SK-N-SH treated with all-trans-retinoic acid at 6 μM for 48 hours (cell line): ENCODE results near the gene CNTFR.

Experiments used
- ATAC-seq: fragments of 200-7000 bp; cut with Tn5 transposase; 3 replicates; pipeline ENCODE4 v1.9.1; 2020; ENCODE audit warnings: mild to moderate bottlenecking, moderate library complexity
- ARNTL ChIP-seq: fragments of 450-650 bp; formaldehyde crosslinking; IDR thresholded peaks from 2 replicates; pipeline ENCODE4 v1.5.0; 2020; ENCODE audit warnings: low read depth, mild to moderate bottlenecking, moderate library complexity, borderline replicate concordance
- ESRRG ChIP-seq: fragments of 250-450 bp; sonication (Bioruptor Pico); IDR thresholded peaks from 2 replicates; pipeline ENCODE4 v1.6.1; 2021; ENCODE audit warnings: mild to moderate bottlenecking
- GLIS3 ChIP-seq: fragments of 250-450 bp; sonication (Bioruptor Pico); IDR thresholded peaks from 2 replicates; pipeline ENCODE4 v1.5.0; 2020; ENCODE audit warnings: mild to moderate bottlenecking, moderate library complexity
- ISL1 ChIP-seq: fragments of 250-450 bp; sonication (Bioruptor Pico); IDR thresholded peaks from 2 replicates; pipeline ENCODE4 v2.1.2; 2022; ENCODE audit warnings: mild to moderate bottlenecking, moderate library complexity
- OSR1 ChIP-seq: fragments of 250-450 bp; sonication (Bioruptor Pico); IDR thresholded peaks from 2 replicates; pipeline ENCODE4 v1.8.0; 2022; ENCODE audit warnings: moderate library complexity, mild to moderate bottlenecking, inconsistent platforms
- RARB ChIP-seq: fragments of 250-450 bp; sonication (Bioruptor Pico); IDR thresholded peaks from 2 replicates; pipeline ENCODE4 v1.8.0; 2021; ENCODE audit warnings: mild to moderate bottlenecking, moderate library complexity
- SNAI2 ChIP-seq: fragments of 250-450 bp; sonication (Bioruptor Pico); IDR thresholded peaks from 2 replicates; pipeline ENCODE4 v1.5.0; 2020; ENCODE audit warnings: mild to moderate bottlenecking, moderate library complexity
- TCF4 ChIP-seq: fragments of 250-450 bp; sonication (Bioruptor Pico); IDR thresholded peaks from 2 replicates; pipeline ENCODE4 v1.8.0; 2021; ENCODE audit warnings: mild to moderate bottlenecking, moderate library complexity, borderline replicate concordance
- TOX ChIP-seq: fragments of 250-450 bp; sonication (Bioruptor Pico); IDR thresholded peaks from 2 replicates; pipeline ENCODE4 v1.8.0; 2021; ENCODE audit warnings: mild to moderate bottlenecking, moderate library complexity, borderline replicate concordance
- ZFP3 ChIP-seq: fragments of 250-450 bp; sonication (Bioruptor Pico); IDR thresholded peaks from 2 replicates; pipeline ENCODE4 v1.5.0; 2020; ENCODE audit warnings: mild to moderate bottlenecking, moderate library complexity
- ZFP30 ChIP-seq: fragments of 450-650 bp; formaldehyde crosslinking; IDR thresholded peaks from 2 replicates; pipeline ENCODE4 v1.5.0; 2022; ENCODE audit warnings: mild to moderate bottlenecking, moderate library complexity
- ZNF70 ChIP-seq: fragments of 450-650 bp; formaldehyde crosslinking; IDR thresholded peaks from 2 replicates; pipeline ENCODE4 v1.5.0; 2020; ENCODE audit warnings: mild to moderate bottlenecking, moderate library complexity
- ZNF8 ChIP-seq: fragments of 450-650 bp; formaldehyde crosslinking; IDR thresholded peaks from 2 replicates; pipeline ENCODE4 v1.5.0; 2020; ENCODE audit warnings: mild to moderate bottlenecking, moderate library complexity
- TF ChIP-seq, protein P1 (sequence below): fragments of 250-450 bp; sonication (Bioruptor Pico); IDR thresholded peaks from 2 replicates; pipeline ENCODE4 v1.5.1; 2021; ENCODE audit warnings: mild to moderate bottlenecking, moderate library complexity
- TF ChIP-seq, protein P2 (sequence below): fragments of 250-450 bp; sonication (Bioruptor Pico); IDR thresholded peaks from 2 replicates; pipeline ENCODE4 v1.8.0; 2020; ENCODE audit warnings: mild to moderate bottlenecking, moderate library complexity, borderline replicate concordance
- TF ChIP-seq, protein P3 (sequence below): fragments of 250-450 bp; sonication (Bioruptor Pico); IDR thresholded peaks from 2 replicates; pipeline ENCODE4 v1.5.1; 2020; ENCODE audit warnings: low read depth, mild to moderate bottlenecking, moderate library complexity
- TF ChIP-seq, protein P4 (sequence below): fragments of 250-450 bp; sonication (Bioruptor Pico); IDR thresholded peaks from 2 replicates; pipeline ENCODE4 v1.8.0; 2021; ENCODE audit warnings: low read depth, mild to moderate bottlenecking, moderate library complexity, borderline replicate concordance
- TF ChIP-seq, protein P5 (sequence below): fragments of 250-450 bp; sonication (Bioruptor Pico); IDR thresholded peaks from 2 replicates; pipeline ENCODE4 v1.5.0; 2020; ENCODE audit warnings: mild to moderate bottlenecking, moderate library complexity

The CNTFR gene

GRCh38 chr9:34588671-34589635 lies 571 bp downstream of the CNTFR start:
- TF ChIP-seq, protein P1, sequence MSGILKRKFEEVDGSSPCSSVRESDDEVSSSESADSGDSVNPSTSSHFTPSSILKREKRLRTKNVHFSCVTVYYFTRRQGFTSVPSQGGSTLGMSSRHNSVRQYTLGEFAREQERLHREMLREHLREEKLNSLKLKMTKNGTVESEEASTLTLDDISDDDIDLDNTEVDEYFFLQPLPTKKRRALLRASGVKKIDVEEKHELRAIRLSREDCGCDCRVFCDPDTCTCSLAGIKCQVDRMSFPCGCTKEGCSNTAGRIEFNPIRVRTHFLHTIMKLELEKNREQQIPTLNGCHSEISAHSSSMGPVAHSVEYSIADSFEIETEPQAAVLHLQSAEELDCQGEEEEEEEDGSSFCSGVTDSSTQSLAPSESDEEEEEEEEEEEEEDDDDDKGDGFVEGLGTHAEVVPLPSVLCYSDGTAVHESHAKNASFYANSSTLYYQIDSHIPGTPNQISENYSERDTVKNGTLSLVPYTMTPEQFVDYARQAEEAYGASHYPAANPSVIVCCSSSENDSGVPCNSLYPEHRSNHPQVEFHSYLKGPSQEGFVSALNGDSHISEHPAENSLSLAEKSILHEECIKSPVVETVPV (CRISPR knock-in tag): no peak
- TF ChIP-seq RARB (no peak), TCF4 (CRISPR knock-in tag) (no peak), ZFP3 (CRISPR knock-in tag) (no peak), ZNF70 (CRISPR knock-in tag) (no peak), GLIS3 (CRISPR knock-in tag) (no peak)
- TF ChIP-seq, protein P2, sequence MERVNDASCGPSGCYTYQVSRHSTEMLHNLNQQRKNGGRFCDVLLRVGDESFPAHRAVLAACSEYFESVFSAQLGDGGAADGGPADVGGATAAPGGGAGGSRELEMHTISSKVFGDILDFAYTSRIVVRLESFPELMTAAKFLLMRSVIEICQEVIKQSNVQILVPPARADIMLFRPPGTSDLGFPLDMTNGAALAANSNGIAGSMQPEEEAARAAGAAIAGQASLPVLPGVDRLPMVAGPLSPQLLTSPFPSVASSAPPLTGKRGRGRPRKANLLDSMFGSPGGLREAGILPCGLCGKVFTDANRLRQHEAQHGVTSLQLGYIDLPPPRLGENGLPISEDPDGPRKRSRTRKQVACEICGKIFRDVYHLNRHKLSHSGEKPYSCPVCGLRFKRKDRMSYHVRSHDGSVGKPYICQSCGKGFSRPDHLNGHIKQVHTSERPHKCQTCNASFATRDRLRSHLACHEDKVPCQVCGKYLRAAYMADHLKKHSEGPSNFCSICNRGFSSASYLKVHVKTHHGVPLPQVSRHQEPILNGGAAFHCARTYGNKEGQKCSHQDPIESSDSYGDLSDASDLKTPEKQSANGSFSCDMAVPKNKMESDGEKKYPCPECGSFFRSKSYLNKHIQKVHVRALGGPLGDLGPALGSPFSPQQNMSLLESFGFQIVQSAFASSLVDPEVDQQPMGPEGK (CRISPR knock-in tag): no peak
- ATAC-seq: no peak

DNA sequence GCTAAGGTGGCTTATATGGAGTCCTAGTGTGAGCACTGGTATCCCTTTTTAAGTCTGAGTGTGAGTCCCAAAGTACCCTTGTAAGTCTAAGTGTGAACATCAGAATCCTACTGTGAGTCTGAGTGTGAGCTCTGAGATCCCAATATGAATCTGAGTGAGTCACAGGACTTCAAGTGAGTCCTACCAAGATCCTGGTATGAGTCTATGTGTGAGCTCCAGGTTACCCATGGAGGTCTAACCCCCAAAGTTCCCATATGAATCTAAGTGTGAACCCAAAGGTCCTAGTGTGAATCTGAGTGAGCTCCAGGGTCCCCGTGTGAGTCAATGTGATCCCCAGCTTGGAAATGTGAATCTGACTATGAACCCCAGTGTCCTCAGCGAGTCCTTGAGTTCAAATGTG lies 2.3 kb downstream of the CNTFR start:
- no peak for TF ChIP-seq TCF4 (CRISPR knock-in tag)
- TF ChIP-seq ESRRG: no peak
- no peak for TF ChIP-seq RARB
- TF ChIP-seq ISL1 (CRISPR knock-in tag): no peak
- no peak for TF ChIP-seq ARNTL
- no peak for TF ChIP-seq OSR1
- TF ChIP-seq, protein P3, sequence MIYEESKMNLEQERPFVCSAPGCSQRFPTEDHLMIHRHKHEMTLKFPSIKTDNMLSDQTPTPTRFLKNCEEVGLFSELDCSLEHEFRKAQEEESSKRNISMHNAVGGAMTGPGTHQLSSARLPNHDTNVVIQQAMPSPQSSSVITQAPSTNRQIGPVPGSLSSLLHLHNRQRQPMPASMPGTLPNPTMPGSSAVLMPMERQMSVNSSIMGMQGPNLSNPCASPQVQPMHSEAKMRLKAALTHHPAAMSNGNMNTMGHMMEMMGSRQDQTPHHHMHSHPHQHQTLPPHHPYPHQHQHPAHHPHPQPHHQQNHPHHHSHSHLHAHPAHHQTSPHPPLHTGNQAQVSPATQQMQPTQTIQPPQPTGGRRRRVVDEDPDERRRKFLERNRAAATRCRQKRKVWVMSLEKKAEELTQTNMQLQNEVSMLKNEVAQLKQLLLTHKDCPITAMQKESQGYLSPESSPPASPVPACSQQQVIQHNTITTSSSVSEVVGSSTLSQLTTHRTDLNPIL: no peak
- TF ChIP-seq ZFP3 (CRISPR knock-in tag): no peak
- TF ChIP-seq SNAI2: no peak
- TF ChIP-seq TOX (CRISPR knock-in tag): no peak
- no peak for TF ChIP-seq ZNF8
- TF ChIP-seq ZNF70 (CRISPR knock-in tag): no peak
- TF ChIP-seq, protein P1 (CRISPR knock-in tag): no peak
- TF ChIP-seq, protein P4, sequence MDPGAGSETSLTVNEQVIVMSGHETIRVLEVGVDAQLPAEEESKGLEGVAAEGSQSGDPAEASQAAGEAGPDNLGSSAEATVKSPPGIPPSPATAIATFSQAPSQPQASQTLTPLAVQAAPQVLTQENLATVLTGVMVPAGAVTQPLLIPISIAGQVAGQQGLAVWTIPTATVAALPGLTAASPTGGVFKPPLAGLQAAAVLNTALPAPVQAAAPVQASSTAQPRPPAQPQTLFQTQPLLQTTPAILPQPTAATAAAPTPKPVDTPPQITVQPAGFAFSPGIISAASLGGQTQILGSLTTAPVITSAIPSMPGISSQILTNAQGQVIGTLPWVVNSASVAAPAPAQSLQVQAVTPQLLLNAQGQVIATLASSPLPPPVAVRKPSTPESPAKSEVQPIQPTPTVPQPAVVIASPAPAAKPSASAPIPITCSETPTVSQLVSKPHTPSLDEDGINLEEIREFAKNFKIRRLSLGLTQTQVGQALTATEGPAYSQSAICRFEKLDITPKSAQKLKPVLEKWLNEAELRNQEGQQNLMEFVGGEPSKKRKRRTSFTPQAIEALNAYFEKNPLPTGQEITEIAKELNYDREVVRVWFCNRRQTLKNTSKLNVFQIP: no peak
- TF ChIP-seq ZFP30: no peak
- TF ChIP-seq, all 23 proteins: peak for 0
- ATAC-seq: no peak

GRCh38 chr9:34585946-34586669 lies 3.4 kb downstream of the CNTFR start:
- TF ChIP-seq, protein P5, sequence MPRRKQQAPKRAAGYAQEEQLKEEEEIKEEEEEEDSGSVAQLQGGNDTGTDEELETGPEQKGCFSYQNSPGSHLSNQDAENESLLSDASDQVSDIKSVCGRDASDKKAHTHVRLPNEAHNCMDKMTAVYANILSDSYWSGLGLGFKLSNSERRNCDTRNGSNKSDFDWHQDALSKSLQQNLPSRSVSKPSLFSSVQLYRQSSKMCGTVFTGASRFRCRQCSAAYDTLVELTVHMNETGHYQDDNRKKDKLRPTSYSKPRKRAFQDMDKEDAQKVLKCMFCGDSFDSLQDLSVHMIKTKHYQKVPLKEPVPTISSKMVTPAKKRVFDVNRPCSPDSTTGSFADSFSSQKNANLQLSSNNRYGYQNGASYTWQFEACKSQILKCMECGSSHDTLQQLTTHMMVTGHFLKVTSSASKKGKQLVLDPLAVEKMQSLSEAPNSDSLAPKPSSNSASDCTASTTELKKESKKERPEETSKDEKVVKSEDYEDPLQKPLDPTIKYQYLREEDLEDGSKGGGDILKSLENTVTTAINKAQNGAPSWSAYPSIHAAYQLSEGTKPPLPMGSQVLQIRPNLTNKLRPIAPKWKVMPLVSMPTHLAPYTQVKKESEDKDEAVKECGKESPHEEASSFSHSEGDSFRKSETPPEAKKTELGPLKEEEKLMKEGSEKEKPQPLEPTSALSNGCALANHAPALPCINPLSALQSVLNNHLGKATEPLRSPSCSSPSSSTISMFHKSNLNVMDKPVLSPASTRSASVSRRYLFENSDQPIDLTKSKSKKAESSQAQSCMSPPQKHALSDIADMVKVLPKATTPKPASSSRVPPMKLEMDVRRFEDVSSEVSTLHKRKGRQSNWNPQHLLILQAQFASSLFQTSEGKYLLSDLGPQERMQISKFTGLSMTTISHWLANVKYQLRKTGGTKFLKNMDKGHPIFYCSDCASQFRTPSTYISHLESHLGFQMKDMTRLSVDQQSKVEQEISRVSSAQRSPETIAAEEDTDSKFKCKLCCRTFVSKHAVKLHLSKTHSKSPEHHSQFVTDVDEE (CRISPR knock-in tag): no peak
- no peak for ATAC-seq
